Measurements from ENCODE around the gene PTPN6. TPM values are rescaled to one million over a fixed set of nuclear protein-coding genes. Genes with fewer than 3 reads are reported as not detected.

The PTPN6 gene
- total and polyA plus RNA-seq, 9 of the 15 experiments (the other 6 are each of a cell fraction or from before 2014, with no cell fraction given) = 1.5 to 5.1 (median 3.9) TPM

- intact Hi-C loops (cut with micrococcal nuclease) (loop anchor here (1.0 to 5.0 kb wide), 5 partner anchors 19 to 165 kb away; partner anchors contain the start of genes C1RL and TPI1), in situ Hi-C loops (cut with MboI) (loop anchor here (5.0 kb wide), 1 partner anchor 77 kb away; the partner anchor contains the start of gene TPI1)
- BruUV-seq (replicated peaks) = TSS peak; percentile 93
- Histone ChIP-seq H3K4me3 (peak within 1 kb of the TSS; percentile 49), H2AFZ (ENCODE audit: low read depth, low read length) (peak within 1 kb of the TSS; percentile 79), H3K9me1 (ENCODE audit: control insufficient read depth, insufficient read depth, low read length) (no peaks in the 10 kb centered on the region), H3K9me3 (replicated peaks; ENCODE audit: control insufficient read depth, insufficient read depth, low read depth, low read length) (no peaks in the 10 kb centered on the region), H3K27me3 (ENCODE audit: control insufficient read depth in 2 of 2, insufficient read depth in 2 of 2, low read length in 2 of 2) (no peaks in the 10 kb centered on the region), H3K4me1 (replicated peaks in 1 of 2; ENCODE audit: control insufficient read depth in 2 of 2, insufficient read depth in 2 of 2, low read length in 2 of 2) (peaks cover 13 to 48% of the 10 kb centered on the region in 2 experiments), H3K36me3 (ENCODE audit: control insufficient read depth, insufficient read depth, low read length) (peaks cover 31% of the 10 kb centered on the region; the same call in 2 of the 3 replicates), H3K27ac (ENCODE audit: extremely low read depth, low read depth, low read length) (peak within 1 kb of the TSS; percentile 96), H3K9ac (ENCODE audit: insufficient read depth in 1 of 2, low read depth in 2 of 2, low read length in 2 of 2) (peak within 1 kb of the TSS; percentile 86 to 90), H3K79me2 (ENCODE audit: control insufficient read depth, insufficient read depth, low read length) (peaks cover 13% of the 10 kb centered on the region), H4K20me1 (replicated peaks; ENCODE audit: control insufficient read depth, insufficient read depth, low read length) (no peaks in the 10 kb centered on the region), H3K4me2 (ENCODE audit: insufficient read depth, low read length) (peak within 1 kb of the TSS; percentile 94)
- ATAC-seq = peak; percentile 77
- peak; percentile 54 to 94 (median 68) for DNase-seq (ENCODE audit: extremely low read depth in 1 of 4, low spot score in 3 of 4)
- FAIRE-seq = no peak
- ChIA-PET POLR2A (interaction anchor here (0.5 to 6.3 kb wide), 39 partner anchors 10 to 474 kb away, joined by 3 to 98 read pairs (median 5); partner anchors contain the start of genes ATN1, C1RL, CDCA3 and LRRC23), CTCF (ENCODE audit: low intra/inter-chr PET ratio) (interaction anchor here (1.3 to 2.3 kb wide), 5 partner anchors 18 to 166 kb away, joined by 4 to 14 read pairs (median 12); partner anchors contain the start of gene C1R)
- WGBS (ENCODE audit: insufficient coverage, low coverage, missing lambda C conversion rate) = under 1% methylated on average over 23 of the region's 31 CpGs
- TF ChIP-seq ERF (CRISPR knock-in tag; IDR thresholded peaks at IDR 0.05) (peak; percentile 99), VEZF1 (CRISPR knock-in tag; IDR thresholded peaks at IDR 0.05) (peak; percentile 51; the same call in 1 of the 2 replicates), ARNT (IDR thresholded peaks at IDR 0.05) (peak; percentile 74 to 84; a peak in 3 of 4 replicates), OTX1 (CRISPR knock-in tag; IDR thresholded peaks at IDR 0.05) (peak; percentile 99), ZNF280B (CRISPR knock-in tag; IDR thresholded peaks at IDR 0.05) (peak; percentile 90; the same call in 1 of the 2 replicates), POLR2AphosphoS2 (IDR thresholded peaks at IDR 0.05; ENCODE audit: low read length) (peak; percentile 94), ZNF717 (CRISPR knock-in tag; IDR thresholded peaks at IDR 0.05) (peak; percentile 98), KDM4B (IDR thresholded peaks at IDR 0.05; ENCODE audit: borderline replicate concordance in 2 of 2, low read depth in 1 of 2) (peak in 1 of 2 experiments; percentile 97; a peak in 2 of 4 replicates), ZNF764 (CRISPR knock-in tag; IDR thresholded peaks at IDR 0.05; ENCODE audit: low read depth) (peak; percentile 89), ZNF511 (CRISPR knock-in tag; IDR thresholded peaks at IDR 0.05) (peak; percentile 84), FOXK1 (CRISPR knock-in tag; IDR thresholded peaks at IDR 0.05; ENCODE audit: borderline replicate concordance) (peak; percentile 32; the same call in 1 of the 2 replicates), NEUROD1 (IDR thresholded peaks at IDR 0.05; ENCODE audit: borderline replicate concordance, low read depth, low read length, partially characterized antibody) (peak; percentile 45), ZNF76 (CRISPR knock-in tag; IDR thresholded peaks at IDR 0.05; ENCODE audit: borderline replicate concordance) (no peak; the same call in 1 of the 2 replicates), ETV6 (IDR thresholded peaks at IDR 0.05; ENCODE audit: borderline replicate concordance in 1 of 2, low read depth in 2 of 2, low read length in 1 of 2) (peak; percentile 44 to 75; a peak in 2 of 4 replicates), ETV6 (CRISPR knock-in tag; IDR thresholded peaks at IDR 0.05; ENCODE audit: borderline replicate concordance) (no peak), TAF7 (tag; IDR thresholded peaks at IDR 0.05) (peak; percentile 50; the same call in 1 of the 2 replicates)
Observed at GRCh38 chr12:6943722-6944380, 7.3 kb upstream of the PTPN6 start, which contains the start of the genes C12orf57 and RNU7-1. C12orf57 (plus strand) TSS chr12:6944022; CDS start chr12:6944122, 100 bp downstream. RNU7-1 (plus strand) TSS chr12:6943816.

All from K562 (cell line).